Mammary epithelial cell (primary cell): ENCODE measurements around the gene ATP13A3.

Experiments
- EZH2 ChIP-seq: IDR thresholded peaks from 2 replicates; pipeline ENCODE4 v1.6.1; 2012; ENCODE audit warnings: low read length, inconsistent platforms, borderline replicate concordance
- TF ChIP-seq, protein P1 (sequence below), 2 donors: IDR thresholded peaks in 1 of 2; conservative IDR thresholded peaks in 1 of 2; 2 replicates each; pipeline ENCODE4 v1.5.1; 2011 to 2012; ENCODE audit warnings: inconsistent platforms in 2 of 2, low read length in 2 of 2, mild to moderate bottlenecking in 2 of 2, control low read depth in 1 of 2, low read depth in 1 of 2; ENCODE audit not compliant: insufficient read depth in 1 of 2; ENCODE audit errors: extremely low read depth in 1 of 2

GRCh38 chr3:194460566-194460965 is 26.2 kb downstream of the ATP13A3 start:
- TF ChIP-seq, protein P1, sequence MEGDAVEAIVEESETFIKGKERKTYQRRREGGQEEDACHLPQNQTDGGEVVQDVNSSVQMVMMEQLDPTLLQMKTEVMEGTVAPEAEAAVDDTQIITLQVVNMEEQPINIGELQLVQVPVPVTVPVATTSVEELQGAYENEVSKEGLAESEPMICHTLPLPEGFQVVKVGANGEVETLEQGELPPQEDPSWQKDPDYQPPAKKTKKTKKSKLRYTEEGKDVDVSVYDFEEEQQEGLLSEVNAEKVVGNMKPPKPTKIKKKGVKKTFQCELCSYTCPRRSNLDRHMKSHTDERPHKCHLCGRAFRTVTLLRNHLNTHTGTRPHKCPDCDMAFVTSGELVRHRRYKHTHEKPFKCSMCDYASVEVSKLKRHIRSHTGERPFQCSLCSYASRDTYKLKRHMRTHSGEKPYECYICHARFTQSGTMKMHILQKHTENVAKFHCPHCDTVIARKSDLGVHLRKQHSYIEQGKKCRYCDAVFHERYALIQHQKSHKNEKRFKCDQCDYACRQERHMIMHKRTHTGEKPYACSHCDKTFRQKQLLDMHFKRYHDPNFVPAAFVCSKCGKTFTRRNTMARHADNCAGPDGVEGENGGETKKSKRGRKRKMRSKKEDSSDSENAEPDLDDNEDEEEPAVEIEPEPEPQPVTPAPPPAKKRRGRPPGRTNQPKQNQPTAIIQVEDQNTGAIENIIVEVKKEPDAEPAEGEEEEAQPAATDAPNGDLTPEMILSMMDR (conservative IDR thresholded peaks at IDR 0.05 in 1 of 2, IDR thresholded peaks at IDR 0.05 in 1 of 2; ENCODE audit: extremely low read depth in 1 of 2, insufficient read depth in 1 of 2, low read depth in 1 of 2, low read length in 2 of 2): no peak
- TF ChIP-seq EZH2: no peak
